WTC11 (cell line): Measurements from ENCODE around the gene GALNT3. TPM values are rescaled to one million over a fixed set of nuclear protein-coding genes. Genes with fewer than 3 reads are reported as not detected.

Source experiments
- ATAC-seq: fragments of 200-7000 bp; cut with Tn5 transposase; 2 replicates; pipeline ENCODE4 v1.10.0; 2021; ENCODE audit warnings: mild to moderate bottlenecking, moderate library complexity
- CTCF ChIA-PET: fragments of 300-600 bp; sonication (Branson Sonifier 250); formaldehyde crosslinking; loops from one replicate; lab custom pipeline; 2021; ENCODE audit warnings: antibody characterized with exemption; lab: Charles Lee
- POLR2A ChIA-PET: fragments of 350-600 bp; sonication (Branson Sonifier 250); formaldehyde crosslinking; loops from one replicate; lab custom pipeline; 2021; ENCODE audit warnings: antibody characterized with exemption; lab: Charles Lee
- DNase-seq: peaks from one replicate; pipeline ENCODE4 v3.0.0; 2021; ENCODE audit warnings: low spot score
- H3K27ac Mint-ChIP-seq: 2 replicates; pipeline ENCODE4 v1.8.0; 2021; ENCODE audit warnings: mixed read lengths
- H3K27me3 Mint-ChIP-seq: 2 replicates; pipeline ENCODE4 v1.8.0; 2021; ENCODE audit warnings: low read depth, mild to moderate bottlenecking, moderate library complexity, mixed read lengths
- H3K36me3 Mint-ChIP-seq: 2 replicates; pipeline ENCODE4 v1.8.0; 2021; ENCODE audit warnings: mixed read lengths
- H3K4me1 Mint-ChIP-seq: 2 replicates; pipeline ENCODE4 v1.8.0; 2022; ENCODE audit warnings: mixed read lengths
- H3K4me3 Mint-ChIP-seq: 2 replicates; pipeline ENCODE4 v1.8.0; 2021; ENCODE audit warnings: mild to moderate bottlenecking, moderate library complexity, mixed read lengths
- H3K9me3 Mint-ChIP-seq: 2 replicates; pipeline ENCODE4 v1.8.0; 2021; ENCODE audit warnings: mixed read lengths
- CTCF ChIP-seq: fragments of 200-600 bp; IDR thresholded peaks from 2 replicates; pipeline ENCODE4 v1.8.0; 2022; ENCODE audit warnings: antibody characterized with exemption
- ELF4 ChIP-seq: sonication (generic); formaldehyde crosslinking; IDR thresholded peaks from 2 replicates; pipeline ENCODE4 v1.8.1; 2022; ENCODE audit warnings: low read depth, mild to moderate bottlenecking, moderate library complexity, missing genetic modification reagents
- EMX1 ChIP-seq: fragments of 250-450 bp; sonication (Bioruptor Pico); IDR thresholded peaks from 2 replicates; pipeline ENCODE4 v1.8.0; 2021; ENCODE audit warnings: mild to moderate bottlenecking
- ERG ChIP-seq: fragments of 250-450 bp; sonication (Bioruptor Pico); IDR thresholded peaks from 2 replicates; pipeline ENCODE4 v1.8.0; 2021; ENCODE audit warnings: mild to moderate bottlenecking
- FOXK1 ChIP-seq: sonication (generic); formaldehyde crosslinking; IDR thresholded peaks from 2 replicates; pipeline ENCODE4 v1.8.0; 2022; ENCODE audit warnings: mild to moderate bottlenecking, moderate library complexity, missing genetic modification reagents
- GABPB1 ChIP-seq: sonication (generic); formaldehyde crosslinking; IDR thresholded peaks from 2 replicates; pipeline ENCODE4 v1.8.1; 2023; ENCODE audit warnings: mild to moderate bottlenecking, missing genetic modification reagents
- GRHL2 ChIP-seq: fragments of 250-450 bp; sonication (Bioruptor Pico); IDR thresholded peaks from 2 replicates; pipeline ENCODE4 v1.8.0; 2022; ENCODE audit warnings: mild to moderate bottlenecking, moderate library complexity; ENCODE audit not compliant: insufficient replicate concordance, severe bottlenecking
- HMGA2 ChIP-seq: fragments of 250-450 bp; sonication (Bioruptor Pico); IDR thresholded peaks from 2 replicates; pipeline ENCODE4 v1.4.0; 2021; ENCODE audit warnings: mild to moderate bottlenecking, moderate library complexity
- HMGXB4 ChIP-seq: sonication (generic); formaldehyde crosslinking; IDR thresholded peaks from 2 replicates; pipeline ENCODE4 v1.8.1; 2023; ENCODE audit warnings: mild to moderate bottlenecking, moderate library complexity, missing genetic modification reagents
- JUN ChIP-seq: sonication (generic); formaldehyde crosslinking; IDR thresholded peaks from 2 replicates; pipeline ENCODE4 v1.8.0; 2023; ENCODE audit warnings: mild to moderate bottlenecking, missing genetic modification reagents
- NR1H2 ChIP-seq: sonication (generic); formaldehyde crosslinking; IDR thresholded peaks from 2 replicates; pipeline ENCODE4 v1.9.0; 2021; ENCODE audit warnings: mild to moderate bottlenecking, moderate library complexity, missing genetic modification reagents
- PRDM15 ChIP-seq: sonication (generic); formaldehyde crosslinking; IDR thresholded peaks from 2 replicates; pipeline ENCODE4 v1.8.0; 2022; ENCODE audit warnings: missing genetic modification reagents
- SMAD4 ChIP-seq: sonication (generic); formaldehyde crosslinking; IDR thresholded peaks from 2 replicates; pipeline ENCODE4 v1.8.0; 2022; ENCODE audit warnings: mild to moderate bottlenecking, missing genetic modification reagents
- TEAD1 ChIP-seq: sonication (generic); formaldehyde crosslinking; IDR thresholded peaks from 2 replicates; pipeline ENCODE4 v1.8.0; 2022; ENCODE audit warnings: mild to moderate bottlenecking, missing genetic modification reagents
- ZNF121 ChIP-seq: sonication (generic); formaldehyde crosslinking; IDR thresholded peaks from 2 replicates; pipeline ENCODE4 v1.8.0; 2023; ENCODE audit warnings: missing genetic modification reagents
- ZNF396 ChIP-seq: fragments of 250-450 bp; sonication (Bioruptor Pico); IDR thresholded peaks from 2 replicates; pipeline ENCODE4 v1.8.0; 2021; ENCODE audit warnings: mild to moderate bottlenecking, moderate library complexity, borderline replicate concordance
- ZNF416 ChIP-seq: fragments of 250-450 bp; sonication (Bioruptor Pico); IDR thresholded peaks from 2 replicates; pipeline ENCODE4 v1.9.0; 2021; ENCODE audit warnings: mild to moderate bottlenecking, inconsistent platforms
- total RNA-seq: library from RNA; stranded (reverse); gene quantifications from 3 replicates; pipeline ENCODE4 v1.2.3, GENCODE V29; 2021

The GALNT3 gene
- total RNA-seq, 1 experiment from 2014 or later = 19.4 TPM

GRCh38 chr2:165698444-165698884 lies 95.6 kb downstream of the GALNT3 start:
- DNase-seq = peak; percentile 37
- ATAC-seq = peak; percentile 81
- CTCF ChIA-PET = interaction anchor here (1.0 to 2.4 kb wide), 9 partner anchors 9 to 326 kb away, joined by 3 to 12 read pairs (median 5); partner anchors contain the start of gene CSRNP3

GRCh38 chr2:165697748-165698443 lies 96.2 kb downstream of the GALNT3 start:
- ChIA-PET CTCF (interaction anchor here (0.5 to 2.4 kb wide), 10 partner anchors 9 to 494 kb away, joined by 3 to 12 read pairs (median 5); partner anchors contain the start of genes CSRNP3 and SCN3A), POLR2A (no interaction called here)
- H3K4me1 Mint-ChIP-seq = peaks cover 58% of the 10 kb centered on the region
- H3K36me3 Mint-ChIP-seq = no peaks in the 10 kb centered on the region
- DNase-seq (no peak), ATAC-seq (peak; percentile 57; the same call in 1 of the 2 replicates)
- H3K27me3 Mint-ChIP-seq = no peaks in the 10 kb centered on the region
- H3K4me3 Mint-ChIP-seq = peak overlapping the region; percentile 11; the same call in 1 of the 2 replicates
- H3K27ac Mint-ChIP-seq = peak overlapping the region; percentile 92
- TF ChIP-seq ZNF121 (no peak), SMAD4 (CRISPR knock-in tag) (no peak), ZNF396 (CRISPR knock-in tag) (no peak), GABPB1 (CRISPR knock-in tag) (no peak), EMX1 (CRISPR knock-in tag) (no peak), TEAD1 (CRISPR knock-in tag) (no peak), JUN (no peak), HMGXB4 (CRISPR knock-in tag) (no peak), PRDM15 (CRISPR knock-in tag) (no peak), ERG (no peak), GRHL2 (CRISPR knock-in tag) (no peak), ZNF416 (CRISPR knock-in tag) (no peak), FOXK1 (no peak), HMGA2 (no peak)
- H3K9me3 Mint-ChIP-seq = no peaks in the 10 kb centered on the region

More at GRCh38 chr2:165698444-165698884, 95.6 kb downstream of the GALNT3 start:
- POLR2A ChIA-PET = no interaction called here
- H3K27ac Mint-ChIP-seq = peak overlapping the region; percentile 92
- no peaks in the 10 kb centered on the region for H3K27me3 Mint-ChIP-seq
- H3K4me3 Mint-ChIP-seq = peak overlapping the region; percentile 18; the same call in 1 of the 2 replicates
- TF ChIP-seq NR1H2 (CRISPR knock-in tag) (no peak), ELF4 (no peak), CTCF (0 out of 2 replicates have a peak, but pooled peaks have one; percentile 9)
- H3K4me1 Mint-ChIP-seq = peaks cover 62% of the 10 kb centered on the region
- H3K9me3 Mint-ChIP-seq = no peaks in the 10 kb centered on the region
- H3K36me3 Mint-ChIP-seq = no peaks in the 10 kb centered on the region

Other genes starting within 250 kb of the GALNT3 start
- 16.9 to 20.8 TPM (median 17.8 TPM) in 3 replicates for gene TTC21B, start 159.5 kb upstream of the GALNT3 start, total RNA-seq